GM23338 (cell line): ENCODE measurements around the gene LCN10.
A peak's percentile ranks its signal among the peaks of the same experiment; 100 is the strongest.

Source experiments
- CREB1 ChIP-seq: fragments of 250-450 bp; sonication (Bioruptor Pico); IDR thresholded peaks from 2 replicates; pipeline ENCODE4 v1.5.0; 2020; ENCODE audit warnings: low read depth, mild to moderate bottlenecking, moderate library complexity
- ETS1 ChIP-seq: IDR thresholded peaks from 2 replicates; pipeline ENCODE4 v1.6.1; 2016; ENCODE audit warnings: antibody characterized with exemption
- EZH2 ChIP-seq: fragments of 200-600 bp; sonication (generic); IDR thresholded peaks from one replicate; pipeline ENCODE4 v1.8.0; 2017; ENCODE audit warnings: antibody characterized with exemption, mild to moderate bottlenecking, low read depth; ENCODE audit not compliant: unreplicated experiment
- EZH2phosphoT487 ChIP-seq: fragments of 200-600 bp; sonication (generic); IDR thresholded peaks from one replicate; pipeline ENCODE4 v1.8.1; 2018; ENCODE audit warnings: antibody characterized with exemption; ENCODE audit not compliant: unreplicated experiment
- JUNB ChIP-seq: IDR thresholded peaks from one replicate; pipeline ENCODE4 v1.6.1; 2016; ENCODE audit warnings: antibody characterized with exemption; ENCODE audit not compliant: unreplicated experiment
- NANOG ChIP-seq: IDR thresholded peaks from 2 replicates; pipeline ENCODE4 v1.6.1; 2016; ENCODE audit warnings: antibody characterized with exemption, borderline replicate concordance
- POLR2AphosphoS5 ChIP-seq: IDR thresholded peaks from 2 replicates; pipeline ENCODE4 v1.6.1; 2016; ENCODE audit warnings: antibody characterized with exemption, low read depth
- STAT1 ChIP-seq: IDR thresholded peaks from one replicate; pipeline ENCODE4 v1.6.1; 2016; ENCODE audit warnings: antibody characterized with exemption; ENCODE audit not compliant: unreplicated experiment
- ZNF114 ChIP-seq: fragments of 250-450 bp; sonication (Bioruptor Pico); IDR thresholded peaks from 2 replicates; pipeline ENCODE4 v1.5.0; 2020; ENCODE audit warnings: mild to moderate bottlenecking, moderate library complexity
- ZNF331 ChIP-seq: fragments of 250-450 bp; sonication (Bioruptor Pico); IDR thresholded peaks from 2 replicates; pipeline ENCODE4 v1.5.0; 2020; ENCODE audit warnings: low read depth, mild to moderate bottlenecking, moderate library complexity
- ZNF462 ChIP-seq: fragments of 250-450 bp; sonication (Bioruptor Pico); IDR thresholded peaks from 2 replicates; pipeline ENCODE4 v1.5.0; 2020; ENCODE audit warnings: mild to moderate bottlenecking, moderate library complexity
- TF ChIP-seq, protein P1 (sequence below): IDR thresholded peaks from one replicate; pipeline ENCODE4 v1.6.1; 2018; ENCODE audit warnings: antibody characterized with exemption; ENCODE audit not compliant: unreplicated experiment
- TF ChIP-seq, protein P2 (sequence below), 2 experiments: fragments of 200-600 bp in 1 of 2; sonication (generic) in 1 of 2; conservative IDR thresholded peaks; 2 replicates each; pipeline versions ENCODE4 v1.5.1 to v1.6.1; 2016 to 2017; ENCODE audit warnings: antibody characterized with exemption in 2 of 2, low read depth in 2 of 2, mild to moderate bottlenecking in 2 of 2, moderate library complexity in 1 of 2

DNA sequence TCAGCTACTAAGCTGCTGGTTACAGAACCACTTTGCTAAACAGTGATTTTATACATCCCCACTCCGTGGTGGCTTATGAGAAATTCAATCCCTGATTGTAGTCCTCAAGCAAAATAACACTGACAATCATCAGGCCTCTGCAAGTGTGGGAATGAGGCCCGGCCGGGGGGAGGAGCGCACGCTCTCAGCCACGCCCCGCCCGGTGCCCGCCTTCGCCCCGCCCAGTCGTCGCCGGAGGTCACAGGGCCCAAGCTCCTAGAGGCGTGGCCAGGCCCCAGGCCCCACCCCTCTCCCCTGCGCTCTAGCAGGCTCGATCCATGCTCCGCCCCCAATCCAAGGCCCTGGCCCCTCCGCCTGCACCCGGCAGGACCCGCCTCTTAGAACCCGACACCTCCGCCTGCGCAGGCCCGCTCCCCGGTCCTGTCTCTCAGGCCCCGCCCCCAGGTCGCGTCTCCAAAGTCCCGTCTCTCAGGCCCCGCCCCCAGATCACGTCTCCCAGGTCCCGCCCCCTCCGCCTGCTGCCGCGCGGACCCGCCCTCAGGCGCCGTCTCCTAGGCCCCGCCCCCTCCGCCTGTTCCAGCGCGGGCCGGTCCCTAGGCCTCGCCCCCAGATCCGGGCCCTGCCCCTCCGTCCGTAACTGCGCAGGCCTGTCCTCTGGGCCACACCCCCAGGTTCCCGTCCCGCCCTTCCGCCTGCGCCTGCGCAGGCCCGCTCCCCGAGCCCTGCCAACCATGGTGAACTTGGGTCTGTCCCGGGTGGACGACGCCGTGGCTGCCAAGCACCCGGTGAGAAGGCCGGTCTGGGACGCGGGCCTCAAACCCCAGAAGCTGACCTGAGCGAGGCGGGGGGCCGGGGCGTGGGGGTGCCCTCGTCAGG, 48.1 kb upstream of the LCN10 start, which contains the start of gene TMEM141:
- TF ChIP-seq POLR2AphosphoS5, result peak; percentile 93
- TF ChIP-seq, protein P1, sequence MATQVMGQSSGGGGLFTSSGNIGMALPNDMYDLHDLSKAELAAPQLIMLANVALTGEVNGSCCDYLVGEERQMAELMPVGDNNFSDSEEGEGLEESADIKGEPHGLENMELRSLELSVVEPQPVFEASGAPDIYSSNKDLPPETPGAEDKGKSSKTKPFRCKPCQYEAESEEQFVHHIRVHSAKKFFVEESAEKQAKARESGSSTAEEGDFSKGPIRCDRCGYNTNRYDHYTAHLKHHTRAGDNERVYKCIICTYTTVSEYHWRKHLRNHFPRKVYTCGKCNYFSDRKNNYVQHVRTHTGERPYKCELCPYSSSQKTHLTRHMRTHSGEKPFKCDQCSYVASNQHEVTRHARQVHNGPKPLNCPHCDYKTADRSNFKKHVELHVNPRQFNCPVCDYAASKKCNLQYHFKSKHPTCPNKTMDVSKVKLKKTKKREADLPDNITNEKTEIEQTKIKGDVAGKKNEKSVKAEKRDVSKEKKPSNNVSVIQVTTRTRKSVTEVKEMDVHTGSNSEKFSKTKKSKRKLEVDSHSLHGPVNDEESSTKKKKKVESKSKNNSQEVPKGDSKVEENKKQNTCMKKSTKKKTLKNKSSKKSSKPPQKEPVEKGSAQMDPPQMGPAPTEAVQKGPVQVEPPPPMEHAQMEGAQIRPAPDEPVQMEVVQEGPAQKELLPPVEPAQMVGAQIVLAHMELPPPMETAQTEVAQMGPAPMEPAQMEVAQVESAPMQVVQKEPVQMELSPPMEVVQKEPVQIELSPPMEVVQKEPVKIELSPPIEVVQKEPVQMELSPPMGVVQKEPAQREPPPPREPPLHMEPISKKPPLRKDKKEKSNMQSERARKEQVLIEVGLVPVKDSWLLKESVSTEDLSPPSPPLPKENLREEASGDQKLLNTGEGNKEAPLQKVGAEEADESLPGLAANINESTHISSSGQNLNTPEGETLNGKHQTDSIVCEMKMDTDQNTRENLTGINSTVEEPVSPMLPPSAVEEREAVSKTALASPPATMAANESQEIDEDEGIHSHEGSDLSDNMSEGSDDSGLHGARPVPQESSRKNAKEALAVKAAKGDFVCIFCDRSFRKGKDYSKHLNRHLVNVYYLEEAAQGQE, result no peak
- TF ChIP-seq, protein P2, sequence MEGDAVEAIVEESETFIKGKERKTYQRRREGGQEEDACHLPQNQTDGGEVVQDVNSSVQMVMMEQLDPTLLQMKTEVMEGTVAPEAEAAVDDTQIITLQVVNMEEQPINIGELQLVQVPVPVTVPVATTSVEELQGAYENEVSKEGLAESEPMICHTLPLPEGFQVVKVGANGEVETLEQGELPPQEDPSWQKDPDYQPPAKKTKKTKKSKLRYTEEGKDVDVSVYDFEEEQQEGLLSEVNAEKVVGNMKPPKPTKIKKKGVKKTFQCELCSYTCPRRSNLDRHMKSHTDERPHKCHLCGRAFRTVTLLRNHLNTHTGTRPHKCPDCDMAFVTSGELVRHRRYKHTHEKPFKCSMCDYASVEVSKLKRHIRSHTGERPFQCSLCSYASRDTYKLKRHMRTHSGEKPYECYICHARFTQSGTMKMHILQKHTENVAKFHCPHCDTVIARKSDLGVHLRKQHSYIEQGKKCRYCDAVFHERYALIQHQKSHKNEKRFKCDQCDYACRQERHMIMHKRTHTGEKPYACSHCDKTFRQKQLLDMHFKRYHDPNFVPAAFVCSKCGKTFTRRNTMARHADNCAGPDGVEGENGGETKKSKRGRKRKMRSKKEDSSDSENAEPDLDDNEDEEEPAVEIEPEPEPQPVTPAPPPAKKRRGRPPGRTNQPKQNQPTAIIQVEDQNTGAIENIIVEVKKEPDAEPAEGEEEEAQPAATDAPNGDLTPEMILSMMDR (conservative IDR thresholded peaks at IDR 0.05; ENCODE audit: low read depth in 2 of 2), result no peak
- TF ChIP-seq EZH2phosphoT487, result no peak
- TF ChIP-seq CREB1 (CRISPR knock-in tag), result 0 out of 2 replicates have a peak, but pooled peaks have one; percentile 42
- no peak for TF ChIP-seq JUNB
- no peak for TF ChIP-seq EZH2
- no peak for TF ChIP-seq ZNF114 (CRISPR knock-in tag)
- TF ChIP-seq ETS1, result no peak
- no peak for TF ChIP-seq ZNF462
- TF ChIP-seq STAT1, result no peak
- no peak for TF ChIP-seq ZNF331 (CRISPR knock-in tag)
- no peak for TF ChIP-seq NANOG
